HFFc6 (cell line): ENCODE data around the gene GNG10. TPM values are rescaled to one million over a fixed set of nuclear protein-coding genes. Genes with fewer than 3 reads are reported as not detected.

Experiments
- DNase-seq: peaks from one replicate; pipeline ENCODE4 v3.0.0-alpha.2; 2018
- H3K27ac Mint-ChIP-seq: 2 replicates; pipeline ENCODE4 v1.8.0; 2020; ENCODE audit warnings: mild to moderate bottlenecking, mixed read lengths
- H3K27me3 Mint-ChIP-seq: 2 replicates; pipeline ENCODE4 v1.8.0; 2021; ENCODE audit warnings: mild to moderate bottlenecking, moderate library complexity, mixed read lengths; ENCODE audit not compliant: insufficient read depth
- H3K36me3 Mint-ChIP-seq: 2 replicates; pipeline ENCODE4 v1.8.0; 2021; ENCODE audit warnings: low read depth, mixed read lengths
- H3K4me1 Mint-ChIP-seq: 2 replicates; pipeline ENCODE4 v1.8.0; 2020; ENCODE audit warnings: low read depth, mixed read lengths
- H3K4me3 Mint-ChIP-seq: 2 replicates; pipeline ENCODE4 v1.8.0; 2020; ENCODE audit warnings: mild to moderate bottlenecking, moderate library complexity, mixed read lengths
- H3K9me3 Mint-ChIP-seq: 2 replicates; pipeline ENCODE4 v1.8.0; 2020; ENCODE audit warnings: mild to moderate bottlenecking, mixed read lengths
- total RNA-seq, 6 experiments: library from RNA; stranded (reverse); fragmentation: NEBNext Ultra II Directional; extraction: Animal tissue kit (Norgen Biotek cat#: 25700); gene quantifications; 2 replicates in 1 of 6; 3 replicates in 5 of 6; pipeline ENCODE4 v1.2.3, GENCODE V29; 2021
- TF ChIP-seq, protein P1 (sequence below): fragments of 200-600 bp; sonication (generic); IDR thresholded peaks from 2 replicates; pipeline ENCODE4 v1.5.0; 2021; ENCODE audit warnings: antibody characterized with exemption, mild to moderate bottlenecking

GNG10 gene
- total RNA-seq, 6 experiments from 2014 or later, result 60.5 to 72.7 (median 66.0) TPM

DNA sequence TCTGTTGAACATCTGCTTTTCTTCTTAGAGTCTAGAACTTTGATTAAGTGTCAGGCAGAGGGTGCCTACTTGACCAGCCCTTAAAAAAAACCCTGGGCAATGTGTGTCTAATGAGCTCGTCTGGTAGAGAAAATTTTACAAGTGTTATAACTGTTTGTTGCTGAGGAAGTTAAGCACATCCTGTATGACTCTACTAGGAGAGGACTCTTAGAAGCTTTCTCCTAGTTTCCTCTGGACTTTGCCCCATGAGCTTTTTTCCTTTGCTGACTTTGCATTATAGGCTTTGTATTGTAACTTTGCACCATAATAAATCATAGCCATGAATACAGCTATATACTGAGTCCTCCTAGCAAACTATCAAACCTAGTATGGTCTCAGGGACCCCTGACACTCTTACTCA is 39.4 kb downstream of the GNG10 start:
- TF ChIP-seq, protein P1, sequence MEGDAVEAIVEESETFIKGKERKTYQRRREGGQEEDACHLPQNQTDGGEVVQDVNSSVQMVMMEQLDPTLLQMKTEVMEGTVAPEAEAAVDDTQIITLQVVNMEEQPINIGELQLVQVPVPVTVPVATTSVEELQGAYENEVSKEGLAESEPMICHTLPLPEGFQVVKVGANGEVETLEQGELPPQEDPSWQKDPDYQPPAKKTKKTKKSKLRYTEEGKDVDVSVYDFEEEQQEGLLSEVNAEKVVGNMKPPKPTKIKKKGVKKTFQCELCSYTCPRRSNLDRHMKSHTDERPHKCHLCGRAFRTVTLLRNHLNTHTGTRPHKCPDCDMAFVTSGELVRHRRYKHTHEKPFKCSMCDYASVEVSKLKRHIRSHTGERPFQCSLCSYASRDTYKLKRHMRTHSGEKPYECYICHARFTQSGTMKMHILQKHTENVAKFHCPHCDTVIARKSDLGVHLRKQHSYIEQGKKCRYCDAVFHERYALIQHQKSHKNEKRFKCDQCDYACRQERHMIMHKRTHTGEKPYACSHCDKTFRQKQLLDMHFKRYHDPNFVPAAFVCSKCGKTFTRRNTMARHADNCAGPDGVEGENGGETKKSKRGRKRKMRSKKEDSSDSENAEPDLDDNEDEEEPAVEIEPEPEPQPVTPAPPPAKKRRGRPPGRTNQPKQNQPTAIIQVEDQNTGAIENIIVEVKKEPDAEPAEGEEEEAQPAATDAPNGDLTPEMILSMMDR, result no peak
- no peaks in the 10 kb centered on the region for H3K27me3 Mint-ChIP-seq
- H3K36me3 Mint-ChIP-seq, result peaks cover 18% of the 10 kb centered on the region
- H3K9me3 Mint-ChIP-seq, result no peaks in the 10 kb centered on the region; the same call in 1 of the 2 replicates
- no peak for DNase-seq
- H3K27ac Mint-ChIP-seq, result peak overlapping the region; percentile 43
- H3K4me1 Mint-ChIP-seq, result peaks cover 8% of the 10 kb centered on the region; the same call in 1 of the 2 replicates
- no peak overlapping the region for H3K4me3 Mint-ChIP-seq

DNA sequence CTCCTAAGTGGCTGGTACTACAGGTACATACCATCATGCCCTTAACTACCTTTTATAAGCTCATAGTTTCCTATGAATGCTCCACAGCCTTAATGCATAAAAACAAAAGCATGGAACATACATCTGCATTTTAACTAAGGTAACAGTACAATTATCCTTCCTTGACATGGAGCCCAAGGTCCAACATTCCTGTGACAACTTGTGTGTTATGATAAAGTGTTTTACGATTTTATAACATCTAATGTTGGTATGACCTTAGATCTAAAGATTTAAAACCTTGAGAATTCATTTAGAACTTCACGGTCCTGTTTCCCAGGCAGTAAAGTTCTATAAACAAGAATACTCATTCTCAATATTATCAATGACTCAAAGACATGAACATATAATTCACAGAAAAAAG is 43.1 kb downstream of the GNG10 start:
- TF ChIP-seq, protein P1, result no peak
- Mint-ChIP-seq H3K9me3 (no peaks in the 10 kb centered on the region; the same call in 1 of the 2 replicates), H3K36me3 (peaks cover 5% of the 10 kb centered on the region), H3K4me3 (no peak overlapping the region), H3K27me3 (no peaks in the 10 kb centered on the region), H3K4me1 (peaks cover 8% of the 10 kb centered on the region; the same call in 1 of the 2 replicates), H3K27ac (no peak overlapping the region)
- no peak for DNase-seq

DNA sequence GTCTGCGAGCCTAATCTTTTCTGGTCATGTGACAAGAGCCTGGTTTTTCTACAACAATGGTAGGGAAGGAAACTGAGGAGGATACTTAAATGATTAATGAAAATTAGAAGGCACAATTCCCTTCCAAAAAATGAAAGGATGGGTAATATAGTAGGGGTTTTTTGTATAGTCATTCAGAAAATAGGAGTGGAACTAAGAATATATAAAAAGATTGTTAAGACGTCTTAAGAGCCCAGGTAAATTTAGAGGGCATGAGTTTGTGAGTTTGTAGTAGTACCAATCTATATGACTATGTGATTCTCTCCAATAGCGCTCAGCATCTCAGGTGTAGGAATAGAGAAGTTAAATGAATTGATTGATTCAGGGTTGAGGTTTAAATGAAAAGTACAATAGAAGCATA is 50.1 kb downstream of the GNG10 start:
- Mint-ChIP-seq H3K36me3 (no peaks in the 10 kb centered on the region), H3K27me3 (no peaks in the 10 kb centered on the region), H3K4me3 (no peak overlapping the region), H3K27ac (no peak overlapping the region), H3K9me3 (no peaks in the 10 kb centered on the region), H3K4me1 (no peaks in the 10 kb centered on the region)
- TF ChIP-seq, protein P1, result no peak
- no peak for DNase-seq

DNA sequence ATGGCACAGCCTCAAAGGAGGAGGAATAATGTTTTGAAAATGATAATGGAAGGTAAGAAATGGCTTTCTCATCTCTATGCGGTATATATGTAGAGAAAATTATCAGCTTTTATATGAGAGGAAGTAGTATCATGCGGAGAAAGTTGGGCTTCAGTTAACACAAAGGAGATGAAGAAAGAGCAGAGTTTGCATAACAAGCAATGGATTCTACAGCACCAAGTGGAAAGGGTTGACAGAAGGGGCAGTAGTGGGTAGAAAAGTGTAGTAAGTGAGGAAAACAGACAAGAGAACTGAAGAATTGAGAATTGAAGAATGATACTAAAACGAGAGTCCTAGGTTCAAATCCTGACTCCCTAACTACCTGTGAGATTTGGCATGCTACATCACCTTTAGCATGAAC is 51.0 kb downstream of the GNG10 start:
- H3K36me3 Mint-ChIP-seq, result no peaks in the 10 kb centered on the region
- no peak for DNase-seq
- TF ChIP-seq, protein P1, result no peak
- no peaks in the 10 kb centered on the region for H3K4me1 Mint-ChIP-seq
- no peaks in the 10 kb centered on the region for H3K27me3 Mint-ChIP-seq
- H3K4me3 Mint-ChIP-seq, result no peak overlapping the region
- H3K27ac Mint-ChIP-seq, result no peak overlapping the region
- no peaks in the 10 kb centered on the region for H3K9me3 Mint-ChIP-seq

DNA sequence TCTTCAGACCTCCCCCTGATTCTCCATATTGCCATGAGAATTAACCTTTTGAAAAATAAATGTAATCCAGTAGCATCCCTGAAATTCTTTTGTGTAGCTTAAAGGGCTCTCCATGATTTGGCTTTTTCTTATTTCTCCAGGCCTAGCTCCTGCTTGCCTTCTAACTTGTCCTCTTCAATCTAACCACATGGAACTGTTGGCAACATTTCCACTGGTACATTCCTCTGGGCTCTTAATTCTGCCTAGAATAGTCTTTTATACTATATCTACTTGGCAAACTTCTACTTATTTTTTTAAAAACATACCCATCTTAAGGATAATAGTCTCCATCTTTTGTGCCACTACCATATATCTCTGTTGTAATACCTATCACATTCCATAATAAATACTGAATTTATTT is 54.1 kb downstream of the GNG10 start:
- H3K27me3 Mint-ChIP-seq, result no peaks in the 10 kb centered on the region
- H3K36me3 Mint-ChIP-seq, result no peaks in the 10 kb centered on the region
- TF ChIP-seq, protein P1, result no peak
- DNase-seq, result no peak
- H3K9me3 Mint-ChIP-seq, result no peaks in the 10 kb centered on the region
- no peak overlapping the region for H3K27ac Mint-ChIP-seq
- H3K4me1 Mint-ChIP-seq, result peaks cover 11% of the 10 kb centered on the region
- H3K4me3 Mint-ChIP-seq, result no peak overlapping the region

DNA sequence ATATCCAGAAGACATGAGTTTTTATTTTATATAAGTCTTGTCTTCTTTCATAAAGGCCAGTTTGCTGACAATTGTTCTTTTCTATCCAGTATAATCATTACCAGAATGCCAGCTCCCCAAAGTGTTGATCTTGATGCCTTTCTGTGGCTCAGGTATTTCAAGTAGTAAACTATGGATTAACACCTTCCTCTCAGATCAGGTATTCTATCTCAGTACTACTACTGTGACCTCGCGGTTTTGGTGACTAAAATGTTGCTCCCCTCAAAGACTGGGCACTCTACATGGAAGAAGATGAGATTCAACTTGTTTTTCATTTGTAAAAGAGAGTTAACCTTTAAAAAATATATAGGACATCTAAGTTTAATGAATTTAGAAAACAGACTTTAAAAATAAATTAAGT is 58.1 kb downstream of the GNG10 start:
- Mint-ChIP-seq H3K4me1 (peaks cover 22% of the 10 kb centered on the region), H3K4me3 (no peak overlapping the region), H3K27ac (no peak overlapping the region), H3K27me3 (no peaks in the 10 kb centered on the region), H3K36me3 (no peaks in the 10 kb centered on the region), H3K9me3 (no peaks in the 10 kb centered on the region)
- TF ChIP-seq, protein P1, result no peak
- DNase-seq, result no peak
